ENCODE measurements around the gene USP7. TPM values are rescaled to one million over a fixed set of nuclear protein-coding genes. Genes with fewer than 3 reads are reported as not detected.
"Not testable (repeated sequence)": the region's sequence is repeated elsewhere in the genome, so short reads cannot be mapped to it uniquely, and the experiment has no call there.

USP7 gene
- total RNA-seq, 1 donor from 2014 or later = 66.9 TPM

GRCh38 chr16:8872967-8873865 lies 90.5 kb downstream of the USP7 start:
- no peak for DNase-seq (ENCODE audit: low read depth)
- no peaks in the 10 kb centered on the region for H3K27me3 ChIP-seq (ENCODE audit: control insufficient read depth, insufficient read depth, low read length)
- H3K4me3 ChIP-seq (ENCODE audit: low read depth, low read length) = no peak overlapping the region
- TF ChIP-seq, protein P1, sequence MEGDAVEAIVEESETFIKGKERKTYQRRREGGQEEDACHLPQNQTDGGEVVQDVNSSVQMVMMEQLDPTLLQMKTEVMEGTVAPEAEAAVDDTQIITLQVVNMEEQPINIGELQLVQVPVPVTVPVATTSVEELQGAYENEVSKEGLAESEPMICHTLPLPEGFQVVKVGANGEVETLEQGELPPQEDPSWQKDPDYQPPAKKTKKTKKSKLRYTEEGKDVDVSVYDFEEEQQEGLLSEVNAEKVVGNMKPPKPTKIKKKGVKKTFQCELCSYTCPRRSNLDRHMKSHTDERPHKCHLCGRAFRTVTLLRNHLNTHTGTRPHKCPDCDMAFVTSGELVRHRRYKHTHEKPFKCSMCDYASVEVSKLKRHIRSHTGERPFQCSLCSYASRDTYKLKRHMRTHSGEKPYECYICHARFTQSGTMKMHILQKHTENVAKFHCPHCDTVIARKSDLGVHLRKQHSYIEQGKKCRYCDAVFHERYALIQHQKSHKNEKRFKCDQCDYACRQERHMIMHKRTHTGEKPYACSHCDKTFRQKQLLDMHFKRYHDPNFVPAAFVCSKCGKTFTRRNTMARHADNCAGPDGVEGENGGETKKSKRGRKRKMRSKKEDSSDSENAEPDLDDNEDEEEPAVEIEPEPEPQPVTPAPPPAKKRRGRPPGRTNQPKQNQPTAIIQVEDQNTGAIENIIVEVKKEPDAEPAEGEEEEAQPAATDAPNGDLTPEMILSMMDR (IDR thresholded peaks at IDR 0.05; ENCODE audit: insufficient read depth, low read length, poor library complexity, severe bottlenecking) = no peak
- no peaks in the 10 kb centered on the region for H3K36me3 ChIP-seq (ENCODE audit: control insufficient read depth, insufficient read depth, low read length)

DNA sequence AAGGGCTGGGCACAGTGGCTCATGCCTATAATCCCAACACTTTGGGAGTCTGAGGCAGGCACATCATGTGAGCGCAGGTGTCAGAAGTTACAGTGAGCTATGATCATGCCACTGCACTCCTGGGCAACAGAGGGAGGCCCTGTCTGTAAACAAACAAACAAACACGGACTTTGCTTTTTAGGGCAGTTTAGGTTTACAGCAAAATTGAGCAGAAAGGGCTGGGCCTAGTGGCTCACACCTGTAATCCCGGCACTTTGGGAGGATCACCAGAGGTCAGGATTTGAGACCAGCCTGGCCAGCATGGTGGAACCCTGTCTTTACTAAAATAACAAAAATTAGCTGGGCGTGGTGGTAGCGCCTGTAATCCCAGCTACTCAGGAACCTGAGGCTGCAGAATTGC lies 91.6 kb downstream of the USP7 start:
- H3K4me3 ChIP-seq (ENCODE audit: low read depth, low read length) = no peak overlapping the region
- no peaks in the 10 kb centered on the region for H3K27me3 ChIP-seq (ENCODE audit: control insufficient read depth, insufficient read depth, low read length)
- no peaks in the 10 kb centered on the region for H3K36me3 ChIP-seq (ENCODE audit: control insufficient read depth, insufficient read depth, low read length)
- TF ChIP-seq, protein P1 (IDR thresholded peaks at IDR 0.05; ENCODE audit: insufficient read depth, low read length, poor library complexity, severe bottlenecking) = no peak
- no peak for DNase-seq (ENCODE audit: low read depth)

DNA sequence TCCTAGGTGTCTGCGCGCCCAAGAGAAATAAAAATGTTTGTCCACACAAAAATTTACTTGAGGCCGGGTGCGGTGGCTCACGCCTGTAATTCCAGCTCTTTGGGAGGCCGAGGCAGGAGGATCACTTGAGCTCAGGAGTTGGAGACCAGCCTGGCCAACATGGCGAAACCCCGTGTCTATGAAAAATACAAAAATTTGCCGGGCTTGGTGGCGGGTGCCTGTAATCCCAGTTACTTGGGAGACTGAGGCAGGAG lies 93.8 kb downstream of the USP7 start:
- H3K4me3 ChIP-seq (ENCODE audit: low read depth, low read length); DNase-seq (ENCODE audit: low read depth); H3K36me3 ChIP-seq (ENCODE audit: control insufficient read depth, insufficient read depth, low read length); H3K27me3 ChIP-seq (ENCODE audit: control insufficient read depth, insufficient read depth, low read length): not testable (repeated sequence)

DNA sequence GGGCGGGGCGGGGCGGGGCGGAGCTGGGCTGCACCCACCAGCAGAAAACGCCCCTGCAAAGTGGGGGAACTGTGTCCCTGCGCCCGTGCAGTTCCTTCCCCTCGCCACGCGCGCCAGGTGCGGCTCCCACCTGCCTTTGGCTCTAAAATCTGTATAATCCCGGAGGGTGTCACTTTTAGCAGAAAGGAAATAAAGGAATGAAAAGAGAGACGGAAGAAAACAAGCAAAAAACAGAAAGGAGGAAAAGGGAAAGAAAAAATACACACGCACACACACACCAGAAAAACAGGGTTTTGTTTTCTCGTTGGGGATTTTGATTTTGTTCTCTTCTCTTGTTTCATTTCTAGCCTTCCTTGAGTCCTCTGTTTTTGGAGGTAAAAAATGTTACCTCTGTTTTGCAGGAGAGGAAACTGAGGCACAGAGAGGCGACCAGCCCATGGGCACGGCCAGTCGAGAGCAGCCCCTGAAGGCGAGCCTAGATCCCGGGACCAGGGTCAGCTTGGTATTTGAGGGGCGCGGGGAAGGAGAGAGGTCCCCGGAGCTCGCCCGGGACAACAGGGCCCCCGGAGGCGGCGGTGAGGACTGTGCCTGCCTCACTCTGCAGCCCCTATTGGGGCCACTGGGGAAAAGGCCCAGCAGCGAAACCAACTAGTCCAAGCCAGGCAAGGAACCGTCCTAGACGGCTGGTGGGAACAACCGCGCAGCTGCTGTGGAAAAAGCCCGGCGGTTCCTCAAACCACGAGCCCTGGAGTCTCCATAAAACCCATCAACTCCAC lies 94.3 kb downstream of the USP7 start:
- DNase-seq (ENCODE audit: low read depth) = no peak
- no peaks in the 10 kb centered on the region for H3K36me3 ChIP-seq (ENCODE audit: control insufficient read depth, insufficient read depth, low read length)
- no peaks in the 10 kb centered on the region for H3K27me3 ChIP-seq (ENCODE audit: control insufficient read depth, insufficient read depth, low read length)
- TF ChIP-seq, protein P1 (IDR thresholded peaks at IDR 0.05; ENCODE audit: insufficient read depth, low read length, poor library complexity, severe bottlenecking) = no peak
- peak overlapping the region; percentile 41 for H3K4me3 ChIP-seq (ENCODE audit: low read depth, low read length)

DNA sequence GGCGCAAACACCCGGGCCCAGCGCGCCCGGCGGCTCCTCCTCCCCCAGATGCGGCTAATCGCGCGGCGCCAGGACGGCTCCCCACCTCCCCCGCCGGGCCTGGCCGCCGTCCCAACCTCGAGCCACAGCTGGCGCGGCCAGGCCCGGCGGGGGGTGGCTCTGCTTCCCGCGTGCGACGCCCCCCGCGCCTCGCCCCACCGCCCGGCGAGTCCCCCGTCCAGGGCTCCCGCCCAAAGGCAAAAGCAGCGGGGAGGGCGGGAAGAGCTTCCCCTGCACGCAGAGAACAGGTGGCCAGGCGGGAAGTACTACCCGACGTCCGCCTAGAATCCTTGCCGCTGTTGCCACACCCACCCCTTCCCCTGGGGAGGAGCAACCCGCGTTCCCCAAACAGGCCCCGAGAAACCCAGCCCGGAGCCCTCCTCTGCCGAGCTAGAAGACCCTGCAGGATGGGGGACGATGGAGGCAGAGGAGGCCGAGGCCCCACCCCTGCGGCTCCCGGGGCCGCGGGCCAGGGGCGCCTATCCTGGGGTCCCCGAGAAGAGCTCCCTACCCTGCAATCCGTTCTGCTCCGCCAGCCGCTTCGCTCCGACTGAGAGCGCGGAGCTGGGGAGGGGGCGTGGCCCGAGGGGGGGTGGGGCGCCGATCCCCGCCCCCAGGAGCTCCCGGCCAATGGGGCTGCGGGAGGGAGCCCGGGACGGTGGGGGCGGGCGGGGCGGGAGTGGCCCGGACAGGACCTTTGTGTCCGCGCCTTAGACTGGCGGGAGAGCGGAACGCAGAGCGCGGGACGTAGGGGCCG lies 95.1 kb downstream of the USP7 start, which contains the start of gene CARHSP1:
CARHSP1 (minus strand) TSS at position 591 of the 796 bp plus-strand sequence. CDS start 9,678 bp downstream, outside the sequence.
- Histone ChIP-seq H3K4me3 (ENCODE audit: low read depth, low read length) (peak within 1 kb of the TSS; percentile 59), H3K36me3 (ENCODE audit: control insufficient read depth, insufficient read depth, low read length) (no peaks in the 10 kb centered on the region), H3K27me3 (ENCODE audit: control insufficient read depth, insufficient read depth, low read length) (no peaks in the 10 kb centered on the region)
- DNase-seq (ENCODE audit: low read depth) = no peak
- TF ChIP-seq, protein P1 (IDR thresholded peaks at IDR 0.05; ENCODE audit: insufficient read depth, low read length, poor library complexity, severe bottlenecking) = no peak

GRCh38 chr16:8867932-8868415 lies 95.7 kb downstream of the USP7 start:
- DNase-seq (ENCODE audit: low read depth) = no peak
- no peaks in the 10 kb centered on the region for H3K36me3 ChIP-seq (ENCODE audit: control insufficient read depth, insufficient read depth, low read length)
- H3K27me3 ChIP-seq (ENCODE audit: control insufficient read depth, insufficient read depth, low read length) = no peaks in the 10 kb centered on the region
- TF ChIP-seq, protein P1 (IDR thresholded peaks at IDR 0.05; ENCODE audit: insufficient read depth, low read length, poor library complexity, severe bottlenecking) = no peak
- H3K4me3 ChIP-seq (ENCODE audit: low read depth, low read length) = peak overlapping the region; percentile 59
